ENCODE measurements around the gene USP34. TPM values are rescaled to one million over a fixed set of nuclear protein-coding genes. Genes with fewer than 3 reads are reported as not detected.

USP34 gene
- total RNA-seq, 1 experiment from 2014 or later, result 91.4 TPM

GRCh38 chr2:61499060-61499459, 28.2 kb upstream of the USP34 start:
- CTCF ChIA-PET, result no interaction called here
- POLR2A ChIA-PET, result no interaction called here
- Histone ChIP-seq H3K27ac (ENCODE audit: low read length) (no peak overlapping the region), H3K4me1 (ENCODE audit: control insufficient read depth, insufficient read depth, low read length) (no peaks in the 10 kb centered on the region), H3K4me3 (ENCODE audit: low read depth in 2 of 2, low read length in 2 of 2) (no peak overlapping the region), H3K9me3 (ENCODE audit: control insufficient read depth, insufficient read depth, low read depth, low read length) (no peaks in the 10 kb centered on the region), H3K36me3 (ENCODE audit: control insufficient read depth, insufficient read depth, low read length) (peaks cover 60% of the 10 kb centered on the region), H3K27me3 (ENCODE audit: control insufficient read depth, insufficient read depth, low read length) (no peaks in the 10 kb centered on the region)
- BruUV-seq (replicated peaks), result no TSS peak
- in situ Hi-C loops (cut with HindIII; ENCODE audit: low pct_unique_long_range_greater_than_20kb, low sequenced_read_pairs), result no loop called here
- ATAC-seq (no peak), DNase-seq (ENCODE audit: low read depth, low spot score) (no peak)
- no peak for TF ChIP-seq TCF7L2 (IDR thresholded peaks at IDR 0.05; ENCODE audit: low read depth, low read length)
- intact Hi-C loops (cut with micrococcal nuclease; ENCODE audit: unreplicated experiment), result no loop called here

GRCh38 chr2:61493523-61493942, 22.6 kb upstream of the USP34 start:
- POLR2A ChIA-PET, result no interaction called here
- Histone ChIP-seq H3K36me3 (ENCODE audit: control insufficient read depth, insufficient read depth, low read length) (peaks cover 66% of the 10 kb centered on the region), H3K27ac (ENCODE audit: low read length) (no peak overlapping the region), H3K27me3 (ENCODE audit: control insufficient read depth, insufficient read depth, low read length) (no peaks in the 10 kb centered on the region), H3K4me1 (ENCODE audit: control insufficient read depth, insufficient read depth, low read length) (no peaks in the 10 kb centered on the region), H3K9me3 (ENCODE audit: control insufficient read depth, insufficient read depth, low read depth, low read length) (no peaks in the 10 kb centered on the region), H3K4me3 (ENCODE audit: low read depth in 2 of 2, low read length in 2 of 2) (no peak overlapping the region)
- ATAC-seq, result no peak; the same call in 1 of the 2 replicates
- intact Hi-C loops (cut with micrococcal nuclease; ENCODE audit: unreplicated experiment), result no loop called here
- no peak for DNase-seq (ENCODE audit: low read depth, low spot score)
- BruUV-seq (replicated peaks), result no TSS peak
- CTCF ChIA-PET, result no interaction called here
- in situ Hi-C loops (cut with HindIII; ENCODE audit: low pct_unique_long_range_greater_than_20kb, low sequenced_read_pairs), result no loop called here
- no peak for TF ChIP-seq POLR2AphosphoS5 (IDR thresholded peaks at IDR 0.05; ENCODE audit: low read depth, low read length)
- TF ChIP-seq, protein P1, sequence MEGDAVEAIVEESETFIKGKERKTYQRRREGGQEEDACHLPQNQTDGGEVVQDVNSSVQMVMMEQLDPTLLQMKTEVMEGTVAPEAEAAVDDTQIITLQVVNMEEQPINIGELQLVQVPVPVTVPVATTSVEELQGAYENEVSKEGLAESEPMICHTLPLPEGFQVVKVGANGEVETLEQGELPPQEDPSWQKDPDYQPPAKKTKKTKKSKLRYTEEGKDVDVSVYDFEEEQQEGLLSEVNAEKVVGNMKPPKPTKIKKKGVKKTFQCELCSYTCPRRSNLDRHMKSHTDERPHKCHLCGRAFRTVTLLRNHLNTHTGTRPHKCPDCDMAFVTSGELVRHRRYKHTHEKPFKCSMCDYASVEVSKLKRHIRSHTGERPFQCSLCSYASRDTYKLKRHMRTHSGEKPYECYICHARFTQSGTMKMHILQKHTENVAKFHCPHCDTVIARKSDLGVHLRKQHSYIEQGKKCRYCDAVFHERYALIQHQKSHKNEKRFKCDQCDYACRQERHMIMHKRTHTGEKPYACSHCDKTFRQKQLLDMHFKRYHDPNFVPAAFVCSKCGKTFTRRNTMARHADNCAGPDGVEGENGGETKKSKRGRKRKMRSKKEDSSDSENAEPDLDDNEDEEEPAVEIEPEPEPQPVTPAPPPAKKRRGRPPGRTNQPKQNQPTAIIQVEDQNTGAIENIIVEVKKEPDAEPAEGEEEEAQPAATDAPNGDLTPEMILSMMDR (IDR thresholded peaks at IDR 0.05), result no peak
- TF ChIP-seq TCF7L2 (IDR thresholded peaks at IDR 0.05; ENCODE audit: low read depth, low read length), result no peak
- no peak for TF ChIP-seq SIN3A (IDR thresholded peaks at IDR 0.05; ENCODE audit: borderline replicate concordance, insufficient read depth, low read depth, low read length)
- no peak for TF ChIP-seq REST (IDR thresholded peaks at IDR 0.05; ENCODE audit: insufficient read depth in 1 of 2, low read depth in 2 of 2, low read length in 1 of 2)

- no peak overlapping the region for H3K27ac ChIP-seq (ENCODE audit: low read length)
- in situ Hi-C loops (cut with HindIII; ENCODE audit: low pct_unique_long_range_greater_than_20kb, low sequenced_read_pairs) (no loop called here), intact Hi-C loops (cut with micrococcal nuclease; ENCODE audit: unreplicated experiment) (no loop called here)
- H3K27me3 ChIP-seq (ENCODE audit: control insufficient read depth, insufficient read depth, low read length), result no peaks in the 10 kb centered on the region
- no peaks in the 10 kb centered on the region for H3K9me3 ChIP-seq (ENCODE audit: control insufficient read depth, insufficient read depth, low read depth, low read length)
- peaks cover 67% of the 10 kb centered on the region for H3K36me3 ChIP-seq (ENCODE audit: control insufficient read depth, insufficient read depth, low read length)
- no peaks in the 10 kb centered on the region for H3K4me1 ChIP-seq (ENCODE audit: control insufficient read depth, insufficient read depth, low read length)
- no peak for ATAC-seq
- ChIA-PET POLR2A (no interaction called here), CTCF (no interaction called here)
- no TSS peak for BruUV-seq (replicated peaks)
- no peak for DNase-seq (ENCODE audit: low read depth, low spot score)
- TF ChIP-seq POLR2AphosphoS5 (IDR thresholded peaks at IDR 0.05; ENCODE audit: low read depth, low read length) (no peak), SIN3A (IDR thresholded peaks at IDR 0.05; ENCODE audit: borderline replicate concordance, insufficient read depth, low read depth, low read length) (no peak), TCF7L2 (IDR thresholded peaks at IDR 0.05; ENCODE audit: low read depth, low read length) (no peak), REST (IDR thresholded peaks at IDR 0.05; ENCODE audit: insufficient read depth in 1 of 2, low read depth in 2 of 2, low read length in 1 of 2) (no peak)
- TF ChIP-seq, protein P1 (IDR thresholded peaks at IDR 0.05), result no peak
- no peak overlapping the region for H3K4me3 ChIP-seq (ENCODE audit: low read depth in 2 of 2, low read length in 2 of 2)
Measured at GRCh38 chr2:61492476-61492875, 21.6 kb upstream of the USP34 start.
